ENCODE measurements around the gene MYH14.
A peak's percentile ranks its signal among the peaks of the same experiment; 100 is the strongest.

MYH14 gene

DNA sequence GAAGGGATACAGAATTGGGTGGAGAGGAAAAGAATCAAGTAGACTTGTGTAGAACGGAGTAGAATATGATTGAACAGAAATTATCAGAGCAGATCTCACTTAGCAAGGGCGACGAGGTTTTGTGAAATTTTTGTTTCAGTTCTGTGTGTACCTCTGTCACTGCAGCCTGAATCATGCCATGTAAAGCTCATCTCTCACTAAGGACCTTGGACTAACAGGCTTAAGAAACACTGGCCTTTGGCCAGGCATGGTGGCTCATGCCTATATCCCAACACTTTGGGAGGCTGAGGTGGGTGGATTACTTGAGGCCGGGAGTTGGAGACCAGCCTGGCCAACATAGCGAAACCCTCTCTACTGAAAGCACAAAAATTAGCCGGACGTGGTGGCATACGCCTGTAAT is 62.6 kb downstream of the MYH14 start:
- no peak for DNase-seq

- peak; percentile 8 for DNase-seq
These were observed 63.5 kb downstream of the MYH14 start for GRCh38 chr19:50266896-50267295.

DNA sequence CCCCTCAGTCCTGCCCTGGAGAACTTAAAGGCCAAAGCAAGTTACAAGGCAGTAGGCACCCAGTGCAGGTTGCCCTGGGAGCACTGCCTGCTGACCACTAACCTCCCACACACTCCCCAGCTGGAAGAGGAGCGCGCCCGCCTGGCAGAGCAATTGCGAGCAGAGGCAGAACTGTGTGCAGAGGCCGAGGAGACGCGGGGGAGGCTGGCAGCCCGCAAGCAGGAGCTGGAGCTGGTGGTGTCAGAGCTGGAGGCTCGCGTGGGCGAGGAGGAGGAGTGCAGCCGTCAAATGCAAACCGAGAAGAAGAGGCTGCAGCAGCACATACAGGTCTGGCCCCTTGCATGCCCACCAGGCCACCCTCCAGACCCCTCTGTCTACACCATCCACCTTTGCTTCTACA is 64.6 kb downstream of the MYH14 start:
- DNase-seq = no peak

DNA sequence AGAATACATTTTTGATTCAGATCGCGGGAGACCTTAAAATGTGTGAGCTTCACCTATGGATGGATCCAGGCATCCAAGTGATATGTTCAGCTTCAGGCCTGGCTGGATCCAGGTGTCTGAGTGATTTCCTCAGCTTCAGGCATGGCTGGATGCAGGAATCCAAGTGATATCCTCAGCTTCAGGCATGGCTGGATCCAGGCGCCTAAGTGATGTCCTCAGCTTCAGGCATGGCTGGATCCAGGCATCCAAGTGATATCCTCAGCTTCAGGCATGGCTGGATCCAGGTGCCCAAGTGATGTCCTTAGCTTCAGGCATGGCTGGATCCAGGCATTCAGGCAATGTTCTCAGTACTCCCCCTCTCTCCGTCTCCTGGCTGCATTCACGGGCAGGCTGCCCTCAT is 65.1 kb downstream of the MYH14 start:
- DNase-seq = no peak

- no peak for DNase-seq
These were observed 66.2 kb downstream of the MYH14 start for GRCh38 chr19:50269653-50270052.

DNA sequence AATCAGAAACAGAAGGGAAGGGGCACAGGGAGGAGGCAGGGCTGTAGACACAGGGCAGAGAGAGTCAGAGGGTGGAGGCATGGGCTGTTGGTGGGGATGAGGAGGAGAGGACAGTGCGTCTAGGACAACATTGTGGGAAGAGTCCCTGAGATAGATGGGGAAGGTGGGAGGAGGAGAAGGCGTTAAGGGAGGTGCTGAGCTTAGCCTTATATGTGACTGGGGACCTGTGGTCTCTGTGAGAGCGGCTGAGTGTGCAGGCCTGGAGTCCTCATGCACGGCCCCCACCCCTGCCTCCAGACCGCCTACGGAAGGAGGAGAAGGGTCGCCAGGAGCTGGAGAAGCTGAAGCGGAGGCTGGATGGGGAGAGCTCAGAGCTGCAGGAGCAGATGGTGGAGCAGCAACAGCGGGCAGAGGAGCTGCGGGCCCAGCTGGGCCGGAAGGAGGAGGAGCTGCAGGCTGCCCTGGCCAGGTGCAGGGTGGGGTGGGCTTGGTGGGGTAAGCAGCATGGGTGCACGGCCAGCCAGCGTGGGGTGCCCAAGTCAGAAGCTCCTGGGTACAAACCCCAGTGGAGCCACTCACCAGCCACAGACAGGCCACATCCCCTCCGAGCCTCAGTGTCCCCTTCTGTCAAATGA is 69.0 kb downstream of the MYH14 start:
- no peak for DNase-seq

DNA sequence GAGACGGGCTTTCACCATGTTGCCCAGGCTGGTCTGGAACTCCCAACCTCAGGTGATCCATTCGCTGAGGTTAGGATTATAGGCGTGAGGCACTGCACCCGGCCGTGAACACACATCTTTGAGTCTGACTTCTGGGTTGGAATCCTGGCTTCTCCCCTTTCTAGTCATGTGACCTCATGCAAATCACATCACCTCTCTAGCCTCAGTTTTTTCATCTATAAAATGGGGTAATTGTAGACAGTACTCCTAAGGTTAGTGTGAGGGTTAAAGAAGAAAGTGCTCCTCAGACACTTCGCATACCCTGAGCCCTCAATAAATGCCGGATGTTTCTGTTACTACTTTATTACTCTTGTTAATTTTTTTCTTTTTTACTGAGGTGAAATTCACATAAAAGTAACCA is 70.4 kb downstream of the MYH14 start:
- DNase-seq = no peak

- no peak for DNase-seq
These were observed 72.4 kb downstream of the MYH14 start for GRCh38 chr19:50275577-50276368.

DNA sequence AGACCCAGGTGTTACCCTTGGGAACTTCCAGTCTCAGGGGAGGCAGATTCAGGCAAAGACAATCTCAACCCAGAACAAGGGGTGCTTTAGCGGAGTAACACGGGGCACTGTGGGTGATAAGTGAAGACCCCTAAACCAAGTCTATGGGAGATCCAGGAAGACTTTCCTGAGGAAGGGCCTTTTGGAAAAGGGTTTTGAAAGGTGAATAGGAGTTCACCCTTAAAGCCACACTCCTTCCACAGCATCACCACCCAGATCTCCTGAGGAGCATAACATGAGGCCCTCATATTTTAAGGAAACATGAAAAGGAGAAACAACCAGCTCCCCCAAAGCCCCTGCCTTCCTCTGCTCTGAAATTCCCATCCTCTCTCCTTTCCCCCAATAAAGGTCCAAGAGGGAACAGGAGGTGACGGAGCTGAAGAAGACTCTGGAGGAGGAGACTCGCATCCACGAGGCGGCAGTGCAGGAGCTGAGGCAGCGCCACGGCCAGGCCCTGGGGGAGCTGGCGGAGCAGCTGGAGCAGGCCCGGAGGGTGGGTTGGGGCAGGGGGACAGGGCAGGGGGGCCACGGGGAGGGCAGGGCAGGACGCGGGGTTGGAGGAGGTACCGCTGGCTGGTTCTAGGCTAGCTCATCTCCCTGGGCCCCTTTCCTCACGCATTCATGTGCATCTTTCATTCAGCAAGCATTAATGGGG is 73.1 kb downstream of the MYH14 start:
- DNase-seq = no peak

DNA sequence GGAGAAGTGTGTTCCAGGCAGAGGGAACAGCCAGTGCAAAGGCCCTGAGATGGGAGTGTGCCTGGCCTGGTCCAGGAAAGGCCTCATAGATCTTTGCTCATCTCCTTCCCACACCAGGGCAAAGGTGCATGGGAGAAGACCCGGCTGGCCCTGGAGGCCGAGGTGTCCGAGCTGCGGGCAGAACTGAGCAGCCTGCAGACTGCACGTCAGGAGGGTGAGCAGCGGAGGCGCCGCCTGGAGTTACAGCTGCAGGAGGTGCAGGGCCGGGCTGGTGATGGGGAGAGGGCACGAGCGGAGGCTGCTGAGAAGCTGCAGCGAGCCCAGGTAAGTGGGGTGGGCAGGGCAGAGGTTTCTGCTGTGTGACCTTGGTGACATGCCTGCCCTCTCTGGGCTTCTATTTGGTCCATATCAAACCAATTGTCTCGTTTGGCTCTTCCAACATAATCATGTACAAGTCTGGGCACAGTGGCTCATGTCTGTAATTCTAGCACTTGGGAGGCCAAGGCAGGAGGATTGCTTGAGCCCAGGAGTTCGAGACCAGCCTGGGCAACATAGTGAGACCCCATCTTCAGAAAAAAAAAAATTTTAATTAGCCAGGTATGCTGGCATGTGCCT is 74.7 kb downstream of the MYH14 start:
- DNase-seq = no peak

- DNase-seq = no peak
These were observed 76.7 kb downstream of the MYH14 start for GRCh38 chr19:50280074-50280473.

DNA sequence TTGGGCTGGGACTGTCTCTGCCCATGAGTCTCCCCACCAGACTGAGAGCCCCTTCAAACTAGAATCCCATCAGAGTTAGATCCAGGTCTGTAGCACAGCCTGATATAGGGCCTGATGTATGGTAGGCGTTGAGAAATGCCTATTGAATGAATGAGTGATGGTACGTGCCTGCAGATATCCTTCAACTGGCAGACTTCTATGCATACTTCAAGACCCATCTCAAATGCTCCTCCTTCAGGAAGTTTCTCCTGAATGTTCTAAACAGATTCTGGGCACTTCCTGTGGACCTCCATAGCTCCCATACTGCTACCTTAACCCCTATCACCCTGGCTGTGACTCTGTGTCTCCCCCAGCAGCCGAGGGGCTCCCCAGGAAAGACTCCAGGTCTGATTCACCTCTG is 77.6 kb downstream of the MYH14 start:
- no peak for DNase-seq

DNA sequence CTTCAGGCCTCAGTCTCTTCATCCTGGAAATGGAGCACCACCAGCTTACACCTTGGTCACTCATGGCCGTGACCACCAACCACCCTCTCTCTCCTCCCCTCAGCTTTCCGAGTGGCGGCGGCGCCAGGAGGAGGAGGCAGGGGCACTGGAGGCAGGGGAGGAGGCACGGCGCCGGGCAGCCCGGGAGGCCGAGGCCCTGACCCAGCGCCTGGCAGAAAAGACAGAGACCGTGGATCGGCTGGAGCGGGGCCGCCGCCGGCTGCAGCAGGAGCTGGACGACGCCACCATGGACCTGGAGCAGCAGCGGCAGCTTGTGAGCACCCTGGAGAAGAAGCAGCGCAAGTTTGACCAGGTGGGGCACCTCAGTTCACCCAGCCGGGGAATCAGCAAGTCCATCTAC is 78.1 kb downstream of the MYH14 start:
- no peak for DNase-seq

DNA sequence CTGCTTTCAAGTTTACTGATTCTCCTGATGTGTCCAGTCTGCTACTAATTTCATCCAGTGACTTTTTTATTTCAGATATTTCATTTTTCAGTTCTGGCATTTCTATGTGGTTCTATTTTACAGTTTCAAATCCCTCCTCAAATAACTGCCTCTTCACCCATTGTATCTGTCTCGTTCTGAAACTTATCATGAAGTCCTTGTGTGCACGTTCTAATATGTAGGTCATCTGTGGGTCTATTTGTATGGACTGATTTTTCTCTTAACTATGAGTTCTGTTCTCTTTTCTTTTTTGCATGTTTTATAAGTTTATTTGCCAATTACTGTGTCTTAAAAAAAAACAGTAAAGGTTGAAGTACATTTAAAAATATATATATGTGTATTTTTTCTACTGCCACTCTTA is 82.4 kb downstream of the MYH14 start:
- DNase-seq = no peak

DNA sequence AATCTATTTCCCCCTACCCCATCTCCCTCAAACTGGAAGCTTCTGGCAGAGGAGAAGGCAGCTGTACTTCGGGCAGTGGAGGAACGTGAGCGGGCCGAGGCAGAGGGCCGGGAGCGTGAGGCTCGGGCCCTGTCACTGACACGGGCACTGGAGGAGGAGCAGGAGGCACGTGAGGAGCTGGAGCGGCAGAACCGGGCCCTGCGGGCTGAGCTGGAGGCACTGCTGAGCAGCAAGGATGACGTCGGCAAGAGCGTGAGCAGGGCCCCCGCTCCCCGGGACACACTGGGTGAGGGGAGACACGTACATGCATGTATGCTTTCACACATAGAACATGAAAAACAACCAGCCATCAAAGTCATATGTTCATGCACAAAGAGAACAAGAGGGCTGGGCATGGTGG is 83.0 kb downstream of the MYH14 start:
- DNase-seq = no peak

DNA sequence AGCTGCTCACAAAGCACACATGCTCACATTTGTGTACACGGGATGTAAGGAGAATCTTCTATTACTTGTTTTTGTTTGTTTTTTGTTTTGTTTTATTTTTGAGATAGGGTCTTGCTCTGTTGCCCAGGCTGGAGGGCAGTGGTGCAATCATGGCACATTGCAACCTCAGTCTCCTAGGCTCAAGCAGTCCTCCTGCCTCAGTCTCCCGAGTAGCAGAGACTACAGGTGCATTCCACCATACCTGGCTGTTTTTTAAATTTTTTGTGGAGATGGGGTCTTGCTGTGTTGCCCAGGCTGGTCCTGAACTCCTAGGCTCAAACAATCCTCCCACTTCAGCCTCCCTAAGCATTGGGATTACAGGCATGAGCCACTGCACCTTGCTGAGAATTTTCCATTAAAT is 83.9 kb downstream of the MYH14 start:
- no peak for DNase-seq

- DNase-seq = no peak
These were observed 85.5 kb downstream of the MYH14 start for GRCh38 chr19:50288954-50289353.

- no peak for DNase-seq
These were observed 86.6 kb downstream of the MYH14 start for GRCh38 chr19:50290011-50290410.

- no peak for DNase-seq
These were observed 87.4 kb downstream of the MYH14 start for GRCh38 chr19:50290775-50291174.

- no peak for DNase-seq
These were observed 88.9 kb downstream of the MYH14 start for GRCh38 chr19:50292216-50292827.

DNA sequence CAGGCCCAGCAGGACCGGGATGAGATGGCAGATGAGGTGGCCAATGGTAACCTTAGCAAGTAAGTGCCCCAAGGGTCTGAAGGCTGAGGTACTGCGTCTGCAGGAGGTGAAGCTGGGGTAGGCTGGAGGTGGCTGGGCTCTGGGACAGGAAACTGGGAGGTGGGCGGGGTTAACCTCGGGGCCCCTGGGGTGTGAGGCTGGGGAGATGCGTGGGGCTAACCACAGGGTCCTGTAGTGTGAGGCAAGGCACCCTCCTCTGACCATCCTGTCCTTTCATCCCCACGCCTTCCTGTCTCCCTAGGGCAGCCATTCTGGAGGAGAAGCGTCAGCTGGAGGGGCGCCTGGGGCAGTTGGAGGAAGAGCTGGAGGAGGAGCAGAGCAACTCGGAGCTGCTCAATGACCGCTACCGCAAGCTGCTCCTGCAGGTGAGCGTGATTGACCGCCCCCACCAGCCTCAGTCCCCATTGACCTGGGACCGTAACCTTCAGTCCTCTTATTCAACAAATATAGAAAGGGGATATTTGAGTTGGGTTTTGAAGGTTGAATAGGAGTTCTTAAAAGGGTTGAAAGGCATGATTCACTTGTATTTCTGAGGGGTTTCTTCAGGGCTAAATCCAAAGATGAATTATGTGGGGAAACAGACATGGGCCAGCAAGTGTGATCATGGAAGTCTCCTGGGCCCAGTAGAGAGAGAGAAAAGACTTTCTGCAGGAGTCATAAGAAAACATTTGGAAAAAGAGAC is 90.0 kb downstream of the MYH14 start:
- DNase-seq = no peak

DNA sequence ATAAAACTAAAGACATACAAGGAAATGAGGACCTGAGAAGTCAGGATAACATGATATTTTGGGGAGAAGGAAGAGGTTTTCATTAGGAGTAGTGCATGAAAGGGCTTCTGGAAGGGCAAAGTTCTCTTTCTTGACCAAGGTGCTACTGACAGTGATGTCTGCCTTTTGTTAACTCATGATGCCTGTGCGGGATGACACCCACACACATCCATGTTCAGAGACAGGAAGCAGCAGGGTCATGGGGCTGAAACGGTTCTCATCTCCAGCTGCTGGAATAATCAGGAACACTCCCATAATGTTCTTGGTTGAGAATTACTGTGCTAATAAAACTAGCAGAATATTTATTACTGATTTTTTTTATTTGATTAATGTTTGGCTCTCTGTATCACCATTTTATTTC is 96.6 kb downstream of the MYH14 start:
- no peak for DNase-seq
